WTC11 (cell line): ENCODE results near the gene KLK12. TPM values are rescaled to one million over a fixed set of nuclear protein-coding genes. Genes with fewer than 3 reads are reported as not detected.

Experiments
- ATAC-seq: fragments of 200-7000 bp; cut with Tn5 transposase; 2 replicates; pipeline ENCODE4 v1.10.0; 2021; ENCODE audit warnings: mild to moderate bottlenecking, moderate library complexity
- CTCF ChIA-PET: fragments of 300-600 bp; sonication (Branson Sonifier 250); formaldehyde crosslinking; loops from one replicate; lab custom pipeline; 2021; ENCODE audit warnings: antibody characterized with exemption; lab: Charles Lee
- POLR2A ChIA-PET: fragments of 350-600 bp; sonication (Branson Sonifier 250); formaldehyde crosslinking; loops from one replicate; lab custom pipeline; 2021; ENCODE audit warnings: antibody characterized with exemption; lab: Charles Lee
- DNase-seq: peaks from one replicate; pipeline ENCODE4 v3.0.0; 2021; ENCODE audit warnings: low spot score
- H3K27ac Mint-ChIP-seq: 2 replicates; pipeline ENCODE4 v1.8.0; 2021; ENCODE audit warnings: mixed read lengths
- H3K27me3 Mint-ChIP-seq: 2 replicates; pipeline ENCODE4 v1.8.0; 2021; ENCODE audit warnings: low read depth, mild to moderate bottlenecking, moderate library complexity, mixed read lengths
- H3K36me3 Mint-ChIP-seq: 2 replicates; pipeline ENCODE4 v1.8.0; 2021; ENCODE audit warnings: mixed read lengths
- H3K4me1 Mint-ChIP-seq: 2 replicates; pipeline ENCODE4 v1.8.0; 2022; ENCODE audit warnings: mixed read lengths
- H3K4me3 Mint-ChIP-seq: 2 replicates; pipeline ENCODE4 v1.8.0; 2021; ENCODE audit warnings: mild to moderate bottlenecking, moderate library complexity, mixed read lengths
- H3K9me3 Mint-ChIP-seq: 2 replicates; pipeline ENCODE4 v1.8.0; 2021; ENCODE audit warnings: mixed read lengths
- ARID4B ChIP-seq: sonication (generic); formaldehyde crosslinking; IDR thresholded peaks from 2 replicates; pipeline ENCODE4 v1.8.0; 2023; ENCODE audit warnings: missing genetic modification reagents, mild to moderate bottlenecking, borderline replicate concordance
- ATF1 ChIP-seq: sonication (generic); formaldehyde crosslinking; IDR thresholded peaks from 2 replicates; pipeline ENCODE4 v1.8.1; 2023; ENCODE audit warnings: mild to moderate bottlenecking, moderate library complexity, missing genetic modification reagents
- E2F5 ChIP-seq: sonication (generic); formaldehyde crosslinking; IDR thresholded peaks from 2 replicates; pipeline ENCODE4 v1.8.1; 2022; ENCODE audit warnings: mild to moderate bottlenecking, moderate library complexity, missing genetic modification reagents
- FOXP1 ChIP-seq: sonication (generic); formaldehyde crosslinking; IDR thresholded peaks from 2 replicates; pipeline ENCODE4 v1.8.0; 2022; ENCODE audit warnings: missing genetic modification reagents, mild to moderate bottlenecking, moderate library complexity, borderline replicate concordance
- IRF1 ChIP-seq: sonication (generic); formaldehyde crosslinking; IDR thresholded peaks from 2 replicates; pipeline ENCODE4 v1.8.0; 2023; ENCODE audit warnings: missing genetic modification reagents
- KAT7 ChIP-seq: sonication (generic); formaldehyde crosslinking; IDR thresholded peaks from 2 replicates; pipeline ENCODE4 v1.8.1; 2023; ENCODE audit warnings: missing genetic modification reagents, mild to moderate bottlenecking, borderline replicate concordance
- PREB ChIP-seq: sonication (generic); formaldehyde crosslinking; IDR thresholded peaks from 2 replicates; pipeline ENCODE4 v1.8.1; 2022; ENCODE audit warnings: mild to moderate bottlenecking, missing genetic modification reagents, moderate library complexity, borderline replicate concordance
- TEAD1 ChIP-seq: sonication (generic); formaldehyde crosslinking; IDR thresholded peaks from 2 replicates; pipeline ENCODE4 v1.8.0; 2022; ENCODE audit warnings: mild to moderate bottlenecking, missing genetic modification reagents
- ZBTB21 ChIP-seq: sonication (generic); formaldehyde crosslinking; IDR thresholded peaks from 2 replicates; pipeline ENCODE4 v1.8.1; 2023; ENCODE audit warnings: mild to moderate bottlenecking, missing genetic modification reagents, borderline replicate concordance
- ZBTB43 ChIP-seq: sonication (generic); formaldehyde crosslinking; IDR thresholded peaks from 2 replicates; pipeline ENCODE4 v1.8.1; 2023; ENCODE audit warnings: mild to moderate bottlenecking, missing genetic modification reagents
- ZMAT4 ChIP-seq: fragments of 250-450 bp; sonication (Bioruptor Pico); IDR thresholded peaks from 2 replicates; pipeline ENCODE4 v1.9.0; 2021; ENCODE audit warnings: mild to moderate bottlenecking
- ZNF138 ChIP-seq: sonication (generic); formaldehyde crosslinking; conservative IDR thresholded peaks from 2 replicates; pipeline ENCODE4 v1.8.1; 2022; ENCODE audit warnings: mild to moderate bottlenecking, moderate library complexity, missing genetic modification reagents
- ZNF416 ChIP-seq: fragments of 250-450 bp; sonication (Bioruptor Pico); IDR thresholded peaks from 2 replicates; pipeline ENCODE4 v1.9.0; 2021; ENCODE audit warnings: mild to moderate bottlenecking, inconsistent platforms
- total RNA-seq: library from RNA; stranded (reverse); gene quantifications from 3 replicates; pipeline ENCODE4 v1.2.3, GENCODE V29; 2021

KLK12 gene
- total RNA-seq, 1 experiment from 2014 or later = not detected

GRCh38 chr19:51027126-51027806 lies 7.5 kb downstream of the KLK12 start (continued):
- TF ChIP-seq ARID4B (CRISPR knock-in tag) (no peak), ZBTB21 (CRISPR knock-in tag) (no peak), ZMAT4 (CRISPR knock-in tag) (no peak), ZBTB43 (no peak), FOXP1 (CRISPR knock-in tag) (no peak), KAT7 (CRISPR knock-in tag) (no peak)

- TF ChIP-seq FOXP1 (CRISPR knock-in tag) (0 out of 2 replicates have a peak, but pooled peaks have one; percentile 2), E2F5 (CRISPR knock-in tag) (no peak)
- no peak for DNase-seq
Observed at GRCh38 chr19:51026554-51026831, 8.3 kb downstream of the KLK12 start, which contains the start of gene KLK11. Gene KLK11 (minus strand): TSS chr19:51026616. CDS start chr19:51025631, 985 bp downstream.

GRCh38 chr19:51025809-51026553 lies 8.8 kb downstream of the KLK12 start:
- Mint-ChIP-seq H3K36me3 (no peaks in the 10 kb centered on the region), H3K4me3 (no peak overlapping the region), H3K9me3 (peaks cover 6% of the 10 kb centered on the region), H3K4me1 (peaks cover 45% of the 10 kb centered on the region), H3K27me3 (peaks cover under 1% of the 10 kb centered on the region; the same call in 1 of the 2 replicates), H3K27ac (no peak overlapping the region)
- ChIA-PET CTCF (interaction anchor here (0.5 to 3.1 kb wide), 7 partner anchors 9 to 194 kb away, joined by 3 to 21 read pairs (median 3); partner anchors contain the start of gene KLK13), POLR2A (no interaction called here)
- TF ChIP-seq FOXP1 (CRISPR knock-in tag) = 0 out of 2 replicates have a peak, but pooled peaks have one; percentile 21
- no peak for TF ChIP-seq ZNF138 (CRISPR knock-in tag)
- no peak for TF ChIP-seq PREB (CRISPR knock-in tag)
- TF ChIP-seq ZNF416 (CRISPR knock-in tag) = no peak
- no peak for TF ChIP-seq IRF1 (CRISPR knock-in tag)
- no peak for TF ChIP-seq ATF1 (CRISPR knock-in tag)
- TF ChIP-seq TEAD1 (CRISPR knock-in tag) = no peak
- ATAC-seq (no peak), DNase-seq (no peak)

More at GRCh38 chr19:51026554-51026831, 8.3 kb downstream of the KLK12 start, which contains the start of gene KLK11:
- ATAC-seq = no peak
- no peaks in the 10 kb centered on the region for H3K36me3 Mint-ChIP-seq
- ChIA-PET CTCF (interaction anchor here (1.0 to 3.1 kb wide), 3 partner anchors 9 to 68 kb away, joined by 3 to 21 read pairs (median 18); partner anchors contain the start of gene KLK13), POLR2A (no interaction called here)
- no peak within 1 kb of the TSS for H3K27ac Mint-ChIP-seq
- peaks cover 6% of the 10 kb centered on the region for H3K9me3 Mint-ChIP-seq
- H3K27me3 Mint-ChIP-seq = no peaks in the 10 kb centered on the region; the same call in 1 of the 2 replicates
- peaks cover 40% of the 10 kb centered on the region for H3K4me1 Mint-ChIP-seq
- no peak within 1 kb of the TSS for H3K4me3 Mint-ChIP-seq
